HL-60 (cell line): ENCODE measurements around the gene CHRNA4.

Experiments
- DNase-seq, 2 experiments: peaks; one replicate each; pipeline ENCODE4 v3.0.0-alpha.2; 2010 to 2020; ENCODE audit warnings: low read depth in 1 of 2, low spot score in 1 of 2
- H3K27ac ChIP-seq: fragments of 250-450 bp; sonication (Bioruptor Pico); replicated peaks from 2 replicates; pipeline ENCODE4 v1.5.1; 2020; ENCODE audit warnings: mild to moderate bottlenecking, moderate library complexity
- H3K27me3 ChIP-seq: fragments of 250-450 bp; sonication (Bioruptor Pico); 2 replicates; pipeline ENCODE4 v1.5.1; 2021; ENCODE audit warnings: mild to moderate bottlenecking, moderate library complexity; ENCODE audit not compliant: insufficient read depth, poor library complexity, severe bottlenecking
- H3K4me3 ChIP-seq: replicated peaks from 2 replicates; pipeline ENCODE4 v1.5.1; 2011; ENCODE audit warnings: mild to moderate bottlenecking, control low read depth, low read length; ENCODE audit not compliant: insufficient read depth
- GABPA ChIP-seq: IDR thresholded peaks from 2 replicates; pipeline ENCODE4 v1.6.1; 2012; ENCODE audit warnings: low read depth
- POLR2AphosphoS5 ChIP-seq: IDR thresholded peaks from 2 replicates; pipeline ENCODE4 v1.6.1; 2012; ENCODE audit warnings: low read depth
- SPI1 ChIP-seq: IDR thresholded peaks from 2 replicates; pipeline ENCODE4 v1.6.1; 2012; ENCODE audit warnings: low read depth, mild to moderate bottlenecking, borderline replicate concordance
- TF ChIP-seq, protein P1 (sequence below): IDR thresholded peaks from 2 replicates; pipeline ENCODE4 v1.6.1; 2012; ENCODE audit warnings: low read depth; ENCODE audit not compliant: insufficient replicate concordance
- TF ChIP-seq, protein P2 (sequence below): IDR thresholded peaks from one replicate; pipeline ENCODE4 v1.5.1; 2011; ENCODE audit warnings: low read length, control low read depth, inconsistent platforms; ENCODE audit not compliant: insufficient read depth

Gene CHRNA4

DNA sequence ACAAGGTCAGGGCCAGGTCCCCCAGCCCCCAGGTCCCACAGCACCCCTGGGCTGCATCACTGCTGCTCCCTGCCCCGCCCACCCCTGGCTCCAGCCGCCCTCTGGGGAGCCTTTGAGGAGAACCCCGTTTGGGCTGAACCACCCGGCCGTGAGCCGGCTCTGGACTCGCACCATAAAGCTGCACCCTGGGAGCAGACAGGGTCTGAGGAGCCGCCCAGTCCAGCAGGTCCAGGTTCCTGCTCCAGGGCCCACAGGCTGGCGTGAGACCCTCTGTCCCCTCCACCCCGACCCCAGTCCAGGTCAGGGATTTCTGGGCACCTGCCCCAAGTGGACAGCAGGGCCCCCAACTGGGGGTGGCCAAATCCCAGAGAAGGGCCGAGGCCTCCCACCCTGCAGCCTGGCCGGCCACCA is 8.3 kb downstream of the CHRNA4 start:
- H3K27me3 ChIP-seq, result no peaks in the 10 kb centered on the region
- no peak overlapping the region for H3K4me3 ChIP-seq
- H3K27ac ChIP-seq, result no peak overlapping the region
- DNase-seq, result no peak
- TF ChIP-seq GABPA (no peak), SPI1 (no peak), POLR2AphosphoS5 (no peak)
- TF ChIP-seq, protein P1, sequence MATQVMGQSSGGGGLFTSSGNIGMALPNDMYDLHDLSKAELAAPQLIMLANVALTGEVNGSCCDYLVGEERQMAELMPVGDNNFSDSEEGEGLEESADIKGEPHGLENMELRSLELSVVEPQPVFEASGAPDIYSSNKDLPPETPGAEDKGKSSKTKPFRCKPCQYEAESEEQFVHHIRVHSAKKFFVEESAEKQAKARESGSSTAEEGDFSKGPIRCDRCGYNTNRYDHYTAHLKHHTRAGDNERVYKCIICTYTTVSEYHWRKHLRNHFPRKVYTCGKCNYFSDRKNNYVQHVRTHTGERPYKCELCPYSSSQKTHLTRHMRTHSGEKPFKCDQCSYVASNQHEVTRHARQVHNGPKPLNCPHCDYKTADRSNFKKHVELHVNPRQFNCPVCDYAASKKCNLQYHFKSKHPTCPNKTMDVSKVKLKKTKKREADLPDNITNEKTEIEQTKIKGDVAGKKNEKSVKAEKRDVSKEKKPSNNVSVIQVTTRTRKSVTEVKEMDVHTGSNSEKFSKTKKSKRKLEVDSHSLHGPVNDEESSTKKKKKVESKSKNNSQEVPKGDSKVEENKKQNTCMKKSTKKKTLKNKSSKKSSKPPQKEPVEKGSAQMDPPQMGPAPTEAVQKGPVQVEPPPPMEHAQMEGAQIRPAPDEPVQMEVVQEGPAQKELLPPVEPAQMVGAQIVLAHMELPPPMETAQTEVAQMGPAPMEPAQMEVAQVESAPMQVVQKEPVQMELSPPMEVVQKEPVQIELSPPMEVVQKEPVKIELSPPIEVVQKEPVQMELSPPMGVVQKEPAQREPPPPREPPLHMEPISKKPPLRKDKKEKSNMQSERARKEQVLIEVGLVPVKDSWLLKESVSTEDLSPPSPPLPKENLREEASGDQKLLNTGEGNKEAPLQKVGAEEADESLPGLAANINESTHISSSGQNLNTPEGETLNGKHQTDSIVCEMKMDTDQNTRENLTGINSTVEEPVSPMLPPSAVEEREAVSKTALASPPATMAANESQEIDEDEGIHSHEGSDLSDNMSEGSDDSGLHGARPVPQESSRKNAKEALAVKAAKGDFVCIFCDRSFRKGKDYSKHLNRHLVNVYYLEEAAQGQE, result no peak
- TF ChIP-seq, protein P2, sequence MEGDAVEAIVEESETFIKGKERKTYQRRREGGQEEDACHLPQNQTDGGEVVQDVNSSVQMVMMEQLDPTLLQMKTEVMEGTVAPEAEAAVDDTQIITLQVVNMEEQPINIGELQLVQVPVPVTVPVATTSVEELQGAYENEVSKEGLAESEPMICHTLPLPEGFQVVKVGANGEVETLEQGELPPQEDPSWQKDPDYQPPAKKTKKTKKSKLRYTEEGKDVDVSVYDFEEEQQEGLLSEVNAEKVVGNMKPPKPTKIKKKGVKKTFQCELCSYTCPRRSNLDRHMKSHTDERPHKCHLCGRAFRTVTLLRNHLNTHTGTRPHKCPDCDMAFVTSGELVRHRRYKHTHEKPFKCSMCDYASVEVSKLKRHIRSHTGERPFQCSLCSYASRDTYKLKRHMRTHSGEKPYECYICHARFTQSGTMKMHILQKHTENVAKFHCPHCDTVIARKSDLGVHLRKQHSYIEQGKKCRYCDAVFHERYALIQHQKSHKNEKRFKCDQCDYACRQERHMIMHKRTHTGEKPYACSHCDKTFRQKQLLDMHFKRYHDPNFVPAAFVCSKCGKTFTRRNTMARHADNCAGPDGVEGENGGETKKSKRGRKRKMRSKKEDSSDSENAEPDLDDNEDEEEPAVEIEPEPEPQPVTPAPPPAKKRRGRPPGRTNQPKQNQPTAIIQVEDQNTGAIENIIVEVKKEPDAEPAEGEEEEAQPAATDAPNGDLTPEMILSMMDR, result no peak

DNA sequence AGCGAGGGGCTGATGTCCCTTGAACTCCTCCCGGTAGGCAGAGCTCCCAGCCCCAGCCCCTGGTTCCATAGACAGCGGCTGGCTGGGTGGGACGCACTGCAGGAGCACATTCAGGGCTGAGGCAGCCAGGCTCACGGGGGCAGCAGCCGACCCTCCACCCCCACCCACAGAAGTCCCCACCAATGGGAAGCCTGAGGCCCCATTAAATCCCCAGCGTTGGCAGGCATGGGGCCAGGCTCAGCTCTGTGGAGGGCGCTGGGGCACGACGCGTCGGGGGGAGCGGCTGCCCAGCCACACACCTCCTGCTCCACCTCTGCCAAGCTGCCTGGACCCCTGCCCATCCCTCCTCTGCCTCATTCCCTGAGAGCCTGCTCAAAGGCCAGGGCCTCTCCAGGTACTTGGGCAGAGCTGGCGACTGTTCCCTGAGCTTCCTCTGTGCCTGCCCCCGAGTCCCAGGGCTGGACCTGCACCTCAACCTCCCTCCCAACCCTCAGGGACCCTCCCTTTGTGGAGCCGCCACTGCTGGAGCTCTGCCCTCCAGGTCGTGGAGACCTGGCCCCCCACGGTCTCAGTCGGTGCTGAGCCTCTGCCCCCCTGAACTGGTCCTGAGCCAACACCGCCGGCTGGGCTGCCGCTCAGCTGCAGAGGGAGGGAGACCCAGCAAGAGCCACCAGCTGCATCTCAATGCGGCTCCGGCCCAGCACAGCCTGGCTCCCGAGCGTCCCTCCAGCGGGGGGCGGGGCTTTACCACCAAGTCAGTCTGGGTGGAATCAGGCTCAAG is 9.1 kb downstream of the CHRNA4 start:
- TF ChIP-seq, protein P1, result no peak
- TF ChIP-seq GABPA (no peak), SPI1 (no peak), POLR2AphosphoS5 (no peak)
- TF ChIP-seq, protein P2, result no peak
- no peak overlapping the region for H3K4me3 ChIP-seq
- DNase-seq, result no peak
- peaks cover 1% of the 10 kb centered on the region for H3K27me3 ChIP-seq
- H3K27ac ChIP-seq, result no peak overlapping the region

DNA sequence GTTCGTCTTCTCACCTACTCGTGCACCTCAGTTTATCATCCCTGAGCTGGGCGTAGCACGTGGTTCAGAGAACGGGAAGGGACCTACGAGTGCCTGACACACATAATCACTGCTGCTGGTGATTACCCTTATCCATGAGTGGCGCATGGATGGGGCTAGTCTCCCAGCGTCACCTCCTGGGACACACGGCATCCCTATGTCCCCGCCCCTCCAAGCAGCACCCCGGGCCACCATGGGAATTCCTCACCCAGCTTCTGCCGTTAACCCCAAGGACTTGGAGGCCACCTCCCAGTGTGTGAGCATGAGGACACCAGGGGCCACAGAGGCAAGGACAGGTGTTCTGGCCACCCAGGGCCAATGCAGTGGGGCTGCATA is 9.8 kb downstream of the CHRNA4 start:
- H3K4me3 ChIP-seq, result no peak overlapping the region
- TF ChIP-seq SPI1 (no peak), POLR2AphosphoS5 (no peak), GABPA (no peak)
- TF ChIP-seq, protein P1, result no peak
- TF ChIP-seq, protein P2, result no peak
- H3K27me3 ChIP-seq, result peaks cover 8% of the 10 kb centered on the region
- no peak for DNase-seq
- H3K27ac ChIP-seq, result no peak overlapping the region
